HG03135 (cell line): ENCODE results near the gene SYNPR.

ENCODE experiments used
- ATAC-seq: cut with Tn5 transposase; IDR thresholded peaks from one replicate; pipeline ENCODE4 v1.9.1; 2021; ENCODE audit warnings: mild to moderate bottlenecking, moderate library complexity; ENCODE audit not compliant: unreplicated experiment

The SYNPR gene

DNA sequence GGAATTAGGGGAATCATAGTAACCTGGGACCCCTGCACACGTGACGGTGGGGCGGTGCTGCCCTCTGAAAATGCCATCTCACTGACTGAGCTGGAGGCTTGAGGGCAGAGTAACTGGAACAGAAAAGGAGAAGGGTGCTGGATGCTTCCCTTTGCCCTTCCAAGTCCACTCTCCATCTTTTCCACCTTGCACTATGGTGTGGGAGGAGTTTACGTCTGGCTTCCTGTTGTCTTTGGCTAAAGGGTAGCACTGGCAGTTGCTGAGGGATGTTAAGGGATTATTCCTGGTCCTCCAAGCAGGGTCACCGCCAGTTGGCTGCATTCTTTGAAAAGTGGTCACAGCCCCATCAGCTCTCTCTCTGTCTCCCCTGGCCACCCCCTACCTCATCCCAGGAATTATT is 245.0 kb downstream of the SYNPR start:
- no peak for ATAC-seq

DNA sequence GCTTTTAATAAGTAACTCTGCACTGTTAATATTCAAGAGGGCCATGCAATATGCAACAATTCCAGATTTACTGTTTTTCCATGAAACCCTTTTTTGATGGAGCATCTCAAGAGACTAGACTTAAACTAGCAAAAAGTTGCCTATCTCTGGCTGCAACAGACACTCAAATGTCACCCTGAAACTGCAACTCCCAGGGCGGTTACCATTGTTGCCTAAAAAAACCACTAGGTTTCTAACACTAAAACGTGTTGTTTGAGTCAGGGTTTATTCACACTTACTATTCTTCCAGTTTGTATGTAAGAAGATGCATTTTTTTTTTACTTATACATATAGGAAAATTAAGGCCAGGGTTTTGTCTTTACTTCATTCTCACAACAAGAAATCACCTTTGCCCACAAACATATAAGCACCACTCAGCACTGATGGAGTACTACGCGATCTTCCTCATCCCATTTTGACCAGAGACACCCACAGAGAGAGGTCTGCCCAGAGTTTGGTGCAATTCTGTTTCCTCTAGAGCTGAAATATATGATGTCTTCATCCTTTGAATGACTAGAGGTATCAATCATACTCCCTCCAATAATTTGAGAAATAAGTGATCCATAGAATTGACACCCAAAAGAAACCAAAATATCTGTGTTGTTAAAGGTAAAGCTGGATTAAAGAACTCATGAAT is 250.4 kb downstream of the SYNPR start:
- no peak for ATAC-seq

DNA sequence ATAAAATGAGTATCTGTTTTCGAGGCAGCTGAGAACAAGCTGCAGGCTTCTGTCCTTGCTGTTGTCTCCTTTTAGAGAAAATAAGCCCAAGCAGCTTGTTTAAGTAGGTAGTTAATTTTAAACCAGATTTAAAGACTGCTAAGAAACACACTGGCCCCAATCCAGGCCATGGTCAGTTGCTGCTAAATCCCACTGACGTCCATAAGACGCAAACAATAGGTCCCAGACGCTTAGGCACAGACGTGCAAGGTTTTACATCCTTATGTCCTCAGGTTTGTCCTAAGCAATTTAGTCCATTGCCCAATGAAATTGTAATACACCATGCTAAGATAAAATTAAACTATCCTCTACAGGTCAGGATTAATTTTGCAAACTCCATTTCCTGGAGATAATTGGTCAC is 254.4 kb downstream of the SYNPR start:
- no peak for ATAC-seq

DNA sequence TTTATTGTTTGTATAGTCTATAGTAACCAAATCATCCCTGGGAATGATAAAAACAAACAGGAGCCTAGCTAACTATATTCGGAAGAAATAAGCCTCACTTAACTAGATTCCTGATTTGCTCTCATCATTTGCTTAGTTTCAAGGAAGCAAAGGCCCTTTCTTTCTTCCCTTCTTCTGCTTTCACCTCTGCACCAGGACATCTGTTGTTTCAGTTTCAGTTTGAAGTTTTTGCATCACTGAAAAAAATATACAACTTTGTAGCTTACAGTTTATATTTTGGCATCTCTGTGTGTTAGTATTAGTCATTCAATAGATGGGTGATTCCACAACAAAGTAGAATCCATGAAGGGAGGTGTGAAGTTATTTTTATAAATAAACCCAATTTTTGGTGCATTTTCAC is 260.8 kb downstream of the SYNPR start:
- no peak for ATAC-seq

DNA sequence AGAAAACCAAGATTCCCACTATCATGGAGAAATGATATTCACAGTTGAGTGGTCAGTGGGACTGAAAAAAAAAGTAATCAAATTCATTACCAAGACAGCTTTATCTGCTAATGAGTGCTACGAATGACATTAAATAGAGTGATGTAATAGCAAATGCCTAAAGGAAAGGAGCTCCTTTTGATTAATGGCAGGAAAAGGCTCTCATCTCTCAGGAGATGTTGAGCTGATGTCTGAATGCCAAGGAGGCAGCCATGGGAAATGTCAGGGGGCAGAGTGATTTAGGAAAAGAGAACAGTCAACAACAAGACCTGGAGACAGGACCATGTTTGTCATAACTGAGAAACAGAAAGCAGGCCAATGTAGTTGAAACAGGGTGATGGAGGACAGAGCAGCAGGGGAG is 277.7 kb downstream of the SYNPR start:
- ATAC-seq, result no peak

DNA sequence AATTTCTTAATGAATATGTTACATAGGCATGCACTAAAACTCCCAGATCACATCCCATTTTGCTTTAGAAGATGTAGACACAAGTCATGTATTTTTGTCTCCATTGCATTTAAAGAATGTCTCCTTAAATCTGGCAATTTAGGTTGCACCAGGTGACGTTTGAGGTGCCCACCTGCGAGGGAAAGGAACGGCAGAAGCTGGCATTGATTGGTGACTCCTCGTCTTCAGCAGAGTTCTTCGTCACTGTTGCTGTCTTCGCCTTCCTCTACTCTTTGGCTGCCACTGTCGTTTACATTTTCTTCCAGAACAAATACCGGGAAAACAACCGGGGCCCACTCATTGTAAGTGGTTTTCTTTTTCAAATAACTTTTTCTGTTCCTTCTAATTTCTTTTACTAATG is 278.3 kb downstream of the SYNPR start:
- no peak for ATAC-seq

DNA sequence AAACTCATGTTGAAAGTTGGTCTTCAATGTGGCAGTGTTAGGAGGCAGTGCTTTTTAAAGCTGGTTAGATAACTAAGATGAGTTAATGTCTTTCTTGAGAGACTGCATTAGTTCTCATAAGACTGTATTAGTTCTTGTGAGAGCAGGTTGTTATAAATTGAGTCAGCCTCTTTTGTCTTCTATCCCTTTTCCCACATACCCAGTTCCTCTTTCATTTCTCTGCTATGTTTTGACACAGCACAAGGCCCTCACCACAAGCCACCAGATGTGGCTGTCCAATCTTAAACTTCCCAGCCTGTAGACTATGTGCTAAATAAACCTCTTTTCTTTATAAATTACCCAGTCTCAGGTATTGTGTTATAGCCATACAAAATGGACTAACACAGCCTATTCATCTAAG is 279.8 kb downstream of the SYNPR start:
- no peak for ATAC-seq

DNA sequence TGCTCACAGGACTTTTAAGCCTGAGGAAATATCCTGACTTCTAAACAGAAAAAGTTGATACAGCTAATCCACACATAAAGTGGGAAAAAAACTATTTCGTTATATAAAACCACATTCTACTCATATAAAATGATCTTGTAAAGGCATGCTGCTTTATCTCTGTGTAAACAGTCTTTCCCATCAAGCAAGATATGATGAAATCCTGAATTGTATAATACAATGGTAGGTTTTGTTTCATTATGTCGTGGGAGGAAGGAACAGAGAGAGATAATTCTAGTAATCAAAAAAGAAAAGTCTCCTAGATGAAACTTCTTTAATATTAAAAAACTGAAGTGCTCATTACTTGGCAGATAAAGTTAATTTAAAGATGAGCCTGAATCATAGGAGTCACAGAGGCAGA is 281.8 kb downstream of the SYNPR start:
- no peak for ATAC-seq

DNA sequence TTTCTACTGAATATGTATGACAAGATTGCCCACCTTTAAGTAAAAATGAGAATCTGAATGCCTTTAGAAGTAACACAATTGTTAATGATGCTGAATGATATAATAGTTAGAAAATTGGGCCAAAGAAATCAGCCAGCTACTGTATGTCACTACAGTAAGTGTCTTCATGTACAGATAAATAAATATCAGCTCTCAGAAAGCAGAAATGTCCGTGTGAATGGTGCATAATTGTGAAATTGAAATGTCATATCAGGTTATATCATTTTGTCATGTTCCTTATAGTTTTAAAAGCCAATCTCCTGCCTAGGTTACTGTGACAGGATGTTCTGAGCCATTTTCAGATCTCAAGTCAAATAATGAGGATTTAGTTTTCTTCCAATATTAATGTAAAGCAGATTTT is 283.8 kb downstream of the SYNPR start:
- ATAC-seq, result no peak

DNA sequence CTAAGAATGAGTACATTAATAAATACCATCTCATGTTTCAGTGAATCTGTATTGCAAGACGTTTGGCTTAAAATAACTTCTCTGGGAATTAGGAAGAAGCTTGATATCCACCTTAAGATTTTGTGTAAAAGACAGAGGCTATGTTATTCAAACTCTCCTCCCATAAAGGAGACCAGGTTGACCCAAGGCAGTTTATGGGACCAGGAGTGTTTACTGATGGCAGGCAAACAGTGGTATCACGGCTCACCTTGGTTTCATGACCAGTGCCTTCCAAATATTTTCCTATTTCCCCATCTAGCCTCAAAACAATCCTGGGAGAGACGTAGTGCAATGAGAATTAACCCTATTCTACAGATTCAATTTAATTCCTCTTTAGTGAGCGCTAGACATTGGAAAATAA is 284.2 kb downstream of the SYNPR start:
- no peak for ATAC-seq

DNA sequence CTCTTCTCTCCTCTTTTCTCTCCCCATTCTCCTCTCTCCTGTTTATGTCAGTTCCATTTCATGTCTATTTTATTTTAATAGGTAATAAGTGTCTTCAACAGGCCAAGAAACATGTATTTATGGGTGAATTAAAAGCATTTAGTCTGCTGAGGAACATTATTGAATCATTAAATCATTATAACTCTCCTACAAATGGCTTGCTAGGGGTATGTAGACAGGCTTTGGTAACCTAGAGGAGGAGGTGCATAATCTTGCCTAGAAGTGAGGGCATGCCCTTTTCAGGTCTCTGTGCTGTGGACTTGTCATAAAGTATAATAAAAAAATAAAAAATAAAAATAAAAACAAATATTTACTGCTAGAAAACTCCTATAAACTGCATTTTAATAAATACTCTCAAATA is 285.5 kb downstream of the SYNPR start:
- ATAC-seq, result no peak

DNA sequence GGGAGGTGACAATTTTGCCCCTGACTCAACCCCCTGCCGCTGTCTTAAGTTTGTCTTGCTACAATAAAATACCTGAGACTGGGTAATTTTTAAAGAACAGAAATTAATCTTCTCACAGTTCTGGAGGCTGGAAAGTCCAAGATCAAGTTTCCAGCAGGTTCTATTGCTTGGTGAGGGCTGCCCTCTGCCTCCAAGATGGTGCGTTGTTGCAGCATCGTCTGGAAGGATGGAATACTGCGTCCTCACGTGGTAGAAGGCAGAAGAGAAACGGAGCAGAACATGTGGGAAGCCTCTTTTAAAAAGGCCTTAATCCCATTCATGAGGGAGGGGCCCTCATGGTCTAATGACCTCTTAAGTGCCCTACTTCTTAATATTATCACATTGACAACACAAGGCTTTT is 287.1 kb downstream of the SYNPR start:
- no peak for ATAC-seq

DNA sequence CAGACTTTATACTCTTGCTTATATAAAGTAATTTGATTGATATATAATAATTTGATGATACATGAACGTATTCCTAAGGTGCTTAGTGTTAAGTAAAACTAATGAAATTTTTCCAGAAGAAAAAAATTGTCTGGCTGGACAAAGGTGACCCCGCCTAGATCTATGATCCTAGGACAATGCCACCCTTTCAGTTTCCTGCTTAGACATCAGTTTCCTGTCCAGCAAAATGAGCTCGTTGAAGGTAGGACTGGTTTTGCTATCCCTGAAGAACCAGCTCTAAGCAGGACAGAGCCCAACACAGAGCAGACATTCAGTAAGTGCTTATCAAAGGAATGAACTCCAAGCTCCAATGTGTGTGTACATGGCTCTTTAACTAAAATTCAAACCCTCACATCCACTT is 293.6 kb downstream of the SYNPR start:
- no peak for ATAC-seq

DNA sequence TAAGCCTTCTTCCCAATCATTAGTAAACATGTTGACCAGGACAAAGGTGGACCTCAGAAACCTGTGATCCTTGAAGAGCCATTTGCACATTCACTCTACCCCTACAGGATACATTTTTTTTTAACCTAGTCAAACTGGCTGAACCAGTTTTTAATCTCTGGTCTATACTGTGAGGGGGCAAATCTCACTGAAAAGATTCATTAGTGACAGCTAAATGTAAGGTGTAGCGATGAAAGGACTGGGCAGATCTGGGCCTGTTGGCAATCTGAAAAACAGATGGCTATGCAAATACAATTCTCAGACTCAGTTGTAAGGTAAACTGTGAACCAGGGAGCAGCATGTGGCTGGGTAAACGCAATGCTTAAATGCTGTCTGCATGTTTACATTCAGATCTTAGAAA is 298.7 kb downstream of the SYNPR start:
- no peak for ATAC-seq

DNA sequence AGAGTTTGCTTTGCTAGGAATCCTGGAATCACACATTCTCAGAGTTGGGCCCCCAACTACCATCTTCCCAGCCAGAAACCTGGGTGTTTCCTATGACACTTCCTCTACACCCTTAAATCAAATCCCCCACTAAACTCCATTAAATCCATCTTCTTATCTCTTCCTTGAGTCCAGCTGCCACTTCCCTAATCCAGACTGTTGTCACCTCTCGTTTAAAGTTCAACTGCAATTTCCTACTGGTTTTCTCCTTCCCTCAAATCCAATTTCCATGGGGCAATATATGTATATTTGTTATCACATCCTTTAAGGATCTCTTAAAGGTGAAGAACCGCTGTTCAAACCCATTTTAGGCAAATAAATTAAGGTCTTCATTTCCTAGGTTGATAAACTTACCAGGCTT is 300.8 kb downstream of the SYNPR start:
- no peak for ATAC-seq

DNA sequence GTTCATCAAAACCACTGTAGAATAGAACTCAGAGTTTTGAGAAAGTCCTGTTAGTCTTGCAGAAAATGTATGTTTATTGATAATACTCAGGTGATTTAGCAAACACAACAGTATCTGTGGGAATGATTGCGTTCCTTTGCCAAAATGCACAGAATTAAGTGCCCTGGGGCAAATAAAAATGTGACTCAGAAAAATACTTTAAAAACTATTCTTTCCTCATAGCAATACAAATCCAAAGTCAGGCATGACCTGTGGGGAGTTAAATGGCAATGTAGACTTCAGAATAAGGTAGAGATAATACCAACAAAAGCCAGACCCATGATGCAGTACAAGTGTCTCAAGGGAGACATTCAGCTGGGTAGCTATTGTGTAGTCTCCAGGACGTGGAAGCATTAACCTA is 302.0 kb downstream of the SYNPR start:
- ATAC-seq, result no peak

DNA sequence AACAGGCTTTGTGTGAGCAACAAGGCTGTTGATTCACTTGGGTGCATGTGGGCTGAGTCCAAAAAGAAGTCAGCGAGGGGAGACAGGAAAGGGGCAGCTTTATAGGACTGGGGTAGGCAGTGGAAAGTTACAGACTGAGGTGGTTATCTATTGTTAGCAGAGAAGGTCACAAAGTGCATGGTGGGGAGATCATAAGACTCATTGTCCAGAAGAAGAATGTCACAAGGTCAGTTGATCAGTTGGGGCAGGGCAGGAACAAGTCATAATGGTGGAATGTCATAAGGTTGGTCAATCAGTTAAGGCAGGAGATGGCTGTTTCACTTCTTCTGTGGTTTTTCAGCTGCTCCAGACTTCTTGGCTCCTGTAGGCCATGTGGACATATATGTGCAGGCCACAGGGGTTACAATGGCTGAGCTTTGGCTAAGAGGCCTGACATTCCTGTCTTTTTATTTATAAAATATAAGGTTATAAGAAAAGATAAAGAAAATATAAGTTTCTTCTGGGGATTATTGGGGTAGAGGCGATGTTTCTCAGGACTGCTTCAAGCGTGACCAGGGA is 304.9 kb downstream of the SYNPR start:
- ATAC-seq, result no peak

DNA sequence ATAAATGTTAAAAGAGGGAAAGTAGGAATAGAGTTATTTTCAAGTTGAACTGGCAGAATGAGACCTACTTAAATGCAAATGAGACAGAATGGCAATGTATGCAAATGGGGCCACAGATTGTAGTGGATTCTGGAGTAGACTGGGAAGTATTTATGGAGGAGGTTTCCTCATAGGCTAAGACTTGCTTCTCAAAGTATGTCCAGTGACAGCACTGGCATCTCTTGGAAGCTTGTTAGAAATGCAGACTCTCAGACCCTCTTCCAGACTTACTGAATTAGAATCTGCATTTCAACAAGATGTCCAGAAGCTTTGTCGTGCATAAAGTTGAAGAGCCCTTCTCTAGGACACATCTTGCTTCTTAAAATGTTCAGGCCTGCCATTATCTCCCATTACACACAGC is 306.6 kb downstream of the SYNPR start:
- ATAC-seq, result no peak

DNA sequence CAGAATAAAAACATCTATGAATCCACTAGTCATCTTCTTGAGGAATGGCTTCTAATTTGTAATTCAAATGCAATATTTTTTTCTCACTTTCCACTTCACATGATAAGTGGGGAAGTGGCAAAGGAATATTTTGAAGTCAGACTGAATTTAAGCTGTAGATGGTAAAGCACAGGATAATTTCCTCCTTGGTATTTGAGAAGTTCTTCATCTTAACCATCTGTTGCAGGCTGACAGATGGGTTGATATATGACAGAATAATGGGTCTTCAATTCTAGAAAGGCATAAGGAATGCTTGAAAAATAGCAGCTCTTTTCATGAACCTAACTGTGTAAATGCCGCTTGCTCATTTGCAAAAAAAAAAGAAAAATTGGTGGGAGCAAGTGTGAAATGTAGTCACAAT is 307.8 kb downstream of the SYNPR start:
- ATAC-seq, result no peak

DNA sequence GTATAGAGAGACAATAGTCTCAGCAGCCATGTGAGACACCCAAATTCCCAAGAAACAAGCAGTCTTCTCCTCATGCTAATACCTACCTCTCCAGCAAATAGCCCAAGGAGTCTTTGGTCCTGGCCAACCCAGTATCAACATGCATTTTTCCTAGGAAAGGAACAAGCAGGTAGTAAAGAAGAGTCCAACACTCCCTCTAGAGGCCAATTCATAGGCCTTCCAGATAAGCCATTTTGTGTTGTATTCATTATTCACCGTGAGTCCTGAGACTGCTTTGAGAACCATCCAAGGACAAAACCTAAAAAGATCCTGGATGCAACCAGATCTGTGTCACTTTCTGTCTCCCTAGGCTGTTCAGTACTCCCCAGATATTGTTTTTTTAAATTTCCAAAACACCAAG is 310.8 kb downstream of the SYNPR start:
- ATAC-seq, result no peak

DNA sequence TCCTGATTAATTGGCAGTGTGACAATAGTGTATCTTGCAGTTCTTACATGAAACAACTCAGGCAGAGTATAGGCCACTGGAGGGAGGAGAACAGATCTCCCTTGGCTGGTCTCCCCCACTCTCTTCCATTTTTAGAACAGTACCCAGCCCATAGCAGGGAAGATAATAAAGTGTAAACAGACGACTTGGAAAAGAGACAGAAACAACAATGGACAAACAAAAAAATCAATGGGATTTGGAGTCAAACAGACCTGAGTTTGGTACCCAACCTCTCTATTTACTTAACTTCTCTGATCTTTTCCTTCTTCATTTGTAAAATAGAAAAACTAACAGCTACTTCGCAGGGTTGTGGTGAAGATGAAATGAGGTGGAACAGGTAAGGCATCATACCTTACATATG is 315.7 kb downstream of the SYNPR start:
- no peak for ATAC-seq

DNA sequence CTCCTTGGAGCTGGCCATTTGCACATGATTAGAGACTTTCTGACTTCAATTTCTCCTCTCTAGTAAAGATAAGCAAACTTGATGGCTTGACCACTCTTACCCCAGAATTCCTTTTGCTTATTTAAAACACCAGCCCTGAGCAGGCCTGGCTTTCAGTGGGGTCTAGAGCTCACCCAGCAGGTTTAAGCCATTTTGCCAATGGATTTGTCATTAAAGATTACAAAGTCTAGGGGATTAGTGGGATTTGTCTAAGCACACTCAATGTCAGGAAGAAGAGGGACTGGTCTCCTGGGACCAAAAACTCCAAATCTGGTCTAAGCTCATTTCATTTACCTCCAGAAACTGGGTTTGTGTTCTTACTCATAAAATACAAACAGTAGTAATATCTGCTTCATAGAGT is 317.1 kb downstream of the SYNPR start:
- ATAC-seq, result no peak

DNA sequence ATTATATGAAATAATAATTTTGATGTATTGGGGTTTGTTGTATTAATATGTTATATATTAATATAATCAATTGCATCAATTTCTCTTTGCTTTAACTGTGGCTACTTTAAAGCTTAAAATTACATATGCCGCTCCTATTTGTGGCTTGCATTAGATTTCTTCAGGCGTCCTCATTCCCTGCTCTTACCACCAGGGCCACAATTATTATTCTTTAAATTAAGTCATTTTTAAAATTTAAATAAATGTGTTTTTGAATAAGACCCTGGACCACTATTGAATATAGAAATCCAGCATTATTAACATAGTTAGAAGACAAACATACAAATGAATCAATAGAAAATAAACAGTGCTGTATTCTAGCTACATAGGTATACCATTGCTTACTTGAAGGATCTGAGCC is 318.9 kb downstream of the SYNPR start:
- ATAC-seq, result no peak
